SKM-1 (cell line): ENCODE measurements around the gene CXorf38.

ENCODE experiments used
- DNase-seq: peaks from one replicate; lab custom pipeline; 2025; ENCODE audit not compliant: unreplicated experiment; lab: John Stamatoyannopoulos, UW

Gene CXorf38

GRCh38 chrX:40647307-40648197 is at the start of gene CXorf38:
Gene CXorf38 (minus strand): TSS chrX:40647561. CDS start chrX:40647520, 41 bp downstream.
- peak; percentile 53 for DNase-seq

GRCh38 chrX:40694802-40695201 is 47.4 kb upstream of the CXorf38 start:
- DNase-seq: no peak

- DNase-seq: no peak
Observed at GRCh38 chrX:40688929-40689328, 41.6 kb upstream of the CXorf38 start.

- DNase-seq: no peak
Observed at GRCh38 chrX:40687169-40687568, 39.8 kb upstream of the CXorf38 start.

GRCh38 chrX:40685362-40685918 is 38.1 kb upstream of the CXorf38 start:
- no peak for DNase-seq

- DNase-seq: no peak
Observed at GRCh38 chrX:40684092-40684491, 36.7 kb upstream of the CXorf38 start.

GRCh38 chrX:40683245-40683644 is 35.9 kb upstream of the CXorf38 start:
- DNase-seq: no peak

- DNase-seq: no peak
Observed at GRCh38 chrX:40671126-40671525, 23.8 kb upstream of the CXorf38 start.

GRCh38 chrX:40663880-40664630 is 16.7 kb upstream of the CXorf38 start:
- DNase-seq: no peak

- DNase-seq: no peak
Observed at GRCh38 chrX:40663078-40663740, 15.8 kb upstream of the CXorf38 start.

- no peak for DNase-seq
Observed at GRCh38 chrX:40661489-40661888, 14.1 kb upstream of the CXorf38 start.

GRCh38 chrX:40660381-40660780 is 13.0 kb upstream of the CXorf38 start:
- DNase-seq: no peak

GRCh38 chrX:40653535-40653934 is 6.2 kb upstream of the CXorf38 start:
- DNase-seq: no peak

GRCh38 chrX:40652664-40653063 is 5.3 kb upstream of the CXorf38 start:
- DNase-seq: no peak

- peak; percentile 1 for DNase-seq
Observed at GRCh38 chrX:40651620-40652223, 4.4 kb upstream of the CXorf38 start.

- no peak for DNase-seq
Observed at GRCh38 chrX:40646489-40647306, 663 bp downstream of the CXorf38 start.

GRCh38 chrX:40644821-40645358 is 2.5 kb downstream of the CXorf38 start:
- DNase-seq: peak; percentile 54

GRCh38 chrX:40644176-40644575 is 3.2 kb downstream of the CXorf38 start:
- DNase-seq: peak; percentile 81

- DNase-seq: no peak
Observed at GRCh38 chrX:40637687-40638086, 9.7 kb downstream of the CXorf38 start.

GRCh38 chrX:40632199-40632598 is 15.2 kb downstream of the CXorf38 start:
- DNase-seq: no peak
